Heart left ventricle (tissue), 16 donors: Measurements from ENCODE around the gene NEURL2. TPM values are rescaled to one million over a fixed set of nuclear protein-coding genes. Genes with fewer than 3 reads are reported as not detected.
"Not testable (repeated sequence)": the region's sequence is repeated elsewhere in the genome, so short reads cannot be mapped to it uniquely, and the experiment has no call there.

ENCODE experiments used
- ATAC-seq, 4 donors: fragments of 200-7000 bp; cut with Tn5 transposase; one replicate each; pipeline ENCODE4 v1.9.1; 2020 to 2022; ENCODE audit warnings: moderate library complexity in 4 of 4, mild to moderate bottlenecking in 3 of 4, moderate number of reproducible peaks in 1 of 4
- DNase-seq, 5 donors: peaks; one replicate each; pipeline ENCODE4 v3.0.0-alpha.2; 2020
- H3K27ac ChIP-seq, 12 donors: fragments of 200-600 bp; sonication (generic) in 4 of 12; one replicate each; pipeline versions ENCODE4 v1.5.0 to v1.8.0; 2016 to 2022; ENCODE audit warnings: mild to moderate bottlenecking in 2 of 12
- H3K27me3 ChIP-seq, 9 donors: fragments of 200-600 bp; sonication (generic) in 2 of 9; one replicate each; pipeline versions ENCODE4 v1.5.1 to v1.8.0; 2016 to 2022; ENCODE audit warnings: mild to moderate bottlenecking in 3 of 9
- H3K36me3 ChIP-seq, 9 donors: fragments of 200-600 bp; sonication (generic) in 2 of 9; one replicate each; pipeline versions ENCODE4 v1.5.0 to v1.8.0; 2018 to 2022; ENCODE audit warnings: mild to moderate bottlenecking in 2 of 9
- H3K4me1 ChIP-seq, 12 donors: fragments of 200-600 bp; sonication (generic) in 4 of 12; one replicate each; pipeline versions ENCODE4 v1.5.0 to v1.8.0; 2016 to 2022; ENCODE audit warnings: mild to moderate bottlenecking in 3 of 12
- H3K4me3 ChIP-seq, 12 donors: fragments of 200-600 bp; sonication (generic) in 4 of 12; one replicate each; pipeline versions ENCODE4 v1.5.0 to v1.8.0; 2017 to 2022; ENCODE audit warnings: mild to moderate bottlenecking in 9 of 12, moderate library complexity in 4 of 12
- H3K9me3 ChIP-seq, 12 donors: fragments of 200-600 bp; sonication (generic) in 4 of 12; one replicate each; pipeline versions ENCODE4 v1.5.0 to v1.8.0; 2016 to 2022; ENCODE audit warnings: mild to moderate bottlenecking in 1 of 12
- CTCF ChIP-seq, 12 donors: fragments of 200-600 bp; sonication (generic) in 4 of 12; IDR thresholded peaks; one replicate each; pipeline versions ENCODE4 v1.5.0 to v1.8.0; 2018 to 2022; ENCODE audit warnings: antibody characterized with exemption in 12 of 12, mild to moderate bottlenecking in 5 of 12
- POLR2A ChIP-seq, 2 donors: fragments of 450-650 bp; IDR thresholded peaks; one replicate each; pipeline ENCODE4 v1.6.1; 2017; ENCODE audit warnings: antibody characterized with exemption in 2 of 2, mild to moderate bottlenecking in 2 of 2, moderate library complexity in 2 of 2
- WGBS, 4 donors: extraction: QIAGEN DNeasy Blood & Tissue Kit in 2 of 4; methylation state at CpG; one replicate each; pipeline versions ENCODE4 v1.1.5 to v1.1.7; 2013 to 2018; 5-methylcytosine and 5-hydroxymethylcytosine counted together
- intact Hi-C, 10 donors: fragments of 100-400 bp; cut with DNase I; formaldehyde crosslinking; loops; one replicate each; pipeline versions ENCODE4 v1.11.1 to v1.14.2; 2022
- polyA plus RNA-seq, 2 donors: library from polyadenylated mRNA; stranded (reverse); fragments of 200-250 nt; gene quantifications; one replicate each; pipeline ENCODE4 v1.2.3, GENCODE V29; 2013
- total RNA-seq, 9 donors: library from RNA; depleted of rRNA in 2 of 9; stranded (reverse); fragments of >200 nt in 2 of 9; fragmentation: NEBNext Ultra II Directional in 3 of 9; extraction: Animal tissue kit (Norgen Biotek cat#: 25700) in 3 of 9; gene quantifications; one replicate each; pipeline versions ENCODE4 v1.1.0 to v1.2.4, GENCODE V29; 2016 to 2023
- donor health status: ischemic (EF 13 %, LVEDD 7.1; RV severe dilation, severe dysfunction).
- donor health status: healthy with polysubstance abuse.
- donor health status: DM: no; HTN: yes; CAD: no.
- donor health status: DM: no; HTN: no; CAD: no.
- donor health status: ischemic (EF 25% LVEDD 6.9; RV normal size, moderate dysfunction).
- donor health status: ischemic (EF 25% LVEDD 5.7; RV mildly dilated, moderate dysfunction).
- donor health status: healthy.
- donor health status: DM: yes; HTN: yes; CAD: no.
- donor health status: ischemic (EF 35%, LVEDD 5.7; RV mildly dilated, moderate dysfunction).
- donor health status: nonischemic (EF 11% LVEDD 7.7; RV severe dilation, severe dysfunction).
- donor health status: DM: yes; HTN: yes; CAD: no.
- donor health status: PGD.
- donor health status: ischemic (EF 29% LVEDD 5.4; RV normal size, mild dysfunction).
- donor health status: nonischemic (EF 23%, LVEDD 6.1; RV moderate dilation, normal function).

Gene NEURL2
- total and polyA plus RNA-seq, 11 donors = 3.0 to 14.8 (median 8.4) TPM

- peak within 1 kb of the TSS in 11 of 12 donors; percentile 79 to 90 (median 87) for H3K27ac ChIP-seq
- H3K9me3 ChIP-seq = no peaks in the 10 kb centered on the region
- DNase-seq = peak; percentile 99
- H3K4me1 ChIP-seq = peaks cover 0 to 34% (median 15%) of the 10 kb centered on the region in 12 donors
- ATAC-seq = peak; percentile 97 to 99 (median 98)
- H3K36me3 ChIP-seq = peaks cover 0 to 62% (median 42%) of the 10 kb centered on the region in 9 donors
- peak within 1 kb of the TSS; percentile 41 to 92 (median 69) for H3K4me3 ChIP-seq
- no peaks in the 10 kb centered on the region for H3K27me3 ChIP-seq
- WGBS, 4 donors = 0 to 1% (median 1%) methylated on average over 23 of the region's 23 CpGs
- TF ChIP-seq POLR2A (IDR thresholded peaks at IDR 0.05) = peak in 1 of 2 donors; percentile 75
- no peak for TF ChIP-seq CTCF (IDR thresholded peaks at IDR 0.05)
- intact Hi-C loops = no loop called here
Measured at GRCh38 chr20:45880988-45881788, 9.8 kb downstream of the NEURL2 start, which contains the start of gene ZSWIM1. Gene ZSWIM1 (plus strand): TSS chr20:45881227. CDS start chr20:45882593, 1,366 bp downstream.

GRCh38 chr20:45878076-45878761 lies 12.8 kb downstream of the NEURL2 start:
- WGBS, 4 donors = 69 to 87% (median 81%) methylated on average over 11 to 13 of the region's 13 CpGs
- H3K27me3 ChIP-seq = no peaks in the 10 kb centered on the region
- TF ChIP-seq POLR2A (IDR thresholded peaks at IDR 0.05) (no peak), CTCF (IDR thresholded peaks at IDR 0.05) (no peak)
- intact Hi-C loops = no loop called here
- DNase-seq (peak in 1 of 5 donors; percentile 65), ATAC-seq (peak in 1 of 4 donors; percentile 19)
- H3K4me3 ChIP-seq = no peak overlapping the region
- H3K36me3 ChIP-seq = peaks cover 0 to 37% (median 30%) of the 10 kb centered on the region in 9 donors
- H3K9me3 ChIP-seq = no peaks in the 10 kb centered on the region
- no peak overlapping the region for H3K27ac ChIP-seq
- peaks cover 0 to 20% (median 15%) of the 10 kb centered on the region in 12 donors for H3K4me1 ChIP-seq

- H3K27me3 ChIP-seq = no peaks in the 10 kb centered on the region
- ATAC-seq (no peak), DNase-seq (no peak)
- H3K4me1 ChIP-seq = peaks cover 0 to 2% (median 0%) of the 10 kb centered on the region in 12 donors
- intact Hi-C loops = no loop called here
- H3K9me3 ChIP-seq = no peaks in the 10 kb centered on the region
- 57 to 74% (median 71%) methylated on average over 4 of the region's 4 CpGs for WGBS, 4 donors
- H3K36me3 ChIP-seq = peaks cover 0 to 28% (median 20%) of the 10 kb centered on the region in 9 donors
- no peak for TF ChIP-seq CTCF (IDR thresholded peaks at IDR 0.05)
- no peak overlapping the region for H3K4me3 ChIP-seq
- no peak overlapping the region for H3K27ac ChIP-seq
Measured at GRCh38 chr20:45874576-45874975, 16.4 kb downstream of the NEURL2 start.

- H3K27me3 ChIP-seq, ATAC-seq, H3K4me3 ChIP-seq, H3K4me1 ChIP-seq, DNase-seq, intact Hi-C loops, H3K9me3 ChIP-seq, H3K27ac ChIP-seq: not testable (repeated sequence)
- H3K36me3 ChIP-seq = peaks cover 0 to 27% (median 20%) of the 10 kb centered on the region in 9 donors
- WGBS, 4 donors = 92 to 95% (median 94%) methylated on average over 10 of the region's 10 CpGs
Measured at GRCh38 chr20:45874104-45874481, 16.9 kb downstream of the NEURL2 start.
